OCI-LY3 (cell line): ENCODE measurements around the gene SLC25A21.
"Not testable (repeated sequence)": the region's sequence is repeated elsewhere in the genome, so short reads cannot be mapped to it uniquely, and the experiment has no call there.

ENCODE experiments used
- H2AFZ ChIP-seq: fragments of 200-600, 300-600 bp; shearing (Covaris generic); 2 replicates; pipeline ENCODE4 v1.6.0; 2014; ENCODE audit warnings: antibody characterized with exemption, low read depth, low read length
- H3K27ac ChIP-seq: fragments of 200-600, 300-600 bp; sonication (generic); 2 replicates; pipeline ENCODE4 v1.5.1; 2014; ENCODE audit warnings: mild to moderate bottlenecking, low read length, moderate library complexity, mixed read lengths
- H3K27me3 ChIP-seq: fragments of 200-600, 300-600 bp; sonication (generic); 2 replicates; pipeline ENCODE4 v1.6.1; 2014; ENCODE audit warnings: low read depth, low read length, mixed read lengths
- H3K36me3 ChIP-seq: fragments of 200-600, 300-600 bp; sonication (generic); replicated peaks from 2 replicates; pipeline ENCODE3; 2014; ENCODE audit warnings: low read depth, low read length, mixed read lengths
- H3K4me1 ChIP-seq: fragments of 300-600, 200-600 bp; sonication (generic); 2 replicates; pipeline ENCODE4 v1.6.1; 2014; ENCODE audit warnings: low read length, mixed read lengths
- H3K4me2 ChIP-seq: fragments of 200-600, 300-600 bp; sonication (generic); 2 replicates; pipeline ENCODE4 v1.6.1; 2014; ENCODE audit warnings: low read length, mixed read lengths
- H3K4me3 ChIP-seq: fragments of 300-600, 200-600 bp; sonication (generic); 2 replicates; pipeline ENCODE4 v1.5.1; 2014; ENCODE audit warnings: antibody characterized with exemption, mild to moderate bottlenecking, low read length, moderate library complexity
- H3K79me2 ChIP-seq: fragments of 300-600, 200-600 bp; shearing (Covaris generic); 2 replicates; pipeline ENCODE4 v1.6.1; 2014; ENCODE audit warnings: mild to moderate bottlenecking, low read length, mixed read lengths
- H3K9ac ChIP-seq: fragments of 300-600, 200-600 bp; shearing (Covaris generic); 2 replicates; pipeline ENCODE4 v1.6.0; 2014; ENCODE audit warnings: mild to moderate bottlenecking, low read length, moderate library complexity
- H3K9me3 ChIP-seq: fragments of 200-600, 300-600 bp; shearing (Covaris generic); 2 replicates; pipeline ENCODE4 v1.6.1; 2014; ENCODE audit warnings: low read length, mixed read lengths; ENCODE audit not compliant: insufficient read depth
- H4K20me1 ChIP-seq: fragments of 200-600, 300-600 bp; sonication (generic); 2 replicates; pipeline ENCODE4 v1.6.1; 2016; ENCODE audit warnings: low read length, mixed read lengths; ENCODE audit not compliant: insufficient read depth
- EZH2phosphoT487 ChIP-seq: fragments of 200-600 bp; shearing (Covaris generic); IDR thresholded peaks from 2 replicates; pipeline ENCODE4 v1.6.1; 2018; ENCODE audit warnings: antibody characterized with exemption, mixed run types, low read depth
- TF ChIP-seq, protein P1 (sequence below): fragments of 200-600, 300-600 bp; sonication (generic); IDR thresholded peaks from 2 replicates; pipeline ENCODE4 v1.5.1; 2014; ENCODE audit warnings: antibody characterized with exemption, low read length, low read depth

Gene SLC25A21

DNA sequence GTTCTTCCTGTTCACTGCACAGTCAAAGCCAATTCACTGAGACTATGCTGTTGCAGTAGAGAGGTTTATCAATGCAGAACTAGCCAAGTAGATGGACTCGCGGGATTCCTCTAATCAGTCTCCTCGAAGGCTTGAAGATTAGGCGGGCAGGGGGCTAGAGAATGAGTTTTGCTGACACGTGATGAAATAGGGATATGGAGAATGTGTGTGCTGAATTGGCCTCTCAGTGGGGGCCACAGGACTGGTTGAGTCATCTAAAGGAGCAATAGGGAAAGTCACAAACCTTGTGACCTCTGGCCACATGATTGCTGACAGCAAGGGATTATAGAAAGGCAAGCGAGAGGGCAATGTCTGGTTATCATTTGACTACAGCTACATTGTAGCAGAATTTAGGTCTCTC, 38.0 kb upstream of the SLC25A21 start:
- Histone ChIP-seq H3K36me3 (no peaks in the 10 kb centered on the region), H2AFZ (no peak overlapping the region), H3K4me3 (no peak overlapping the region), H3K9me3 (no peaks in the 10 kb centered on the region), H3K27me3 (no peaks in the 10 kb centered on the region), H3K9ac (no peak overlapping the region), H3K4me1 (no peaks in the 10 kb centered on the region), H3K4me2 (no peak overlapping the region), H3K27ac (no peak overlapping the region), H4K20me1 (no peaks in the 10 kb centered on the region), H3K79me2 (no peaks in the 10 kb centered on the region)
- no peak for TF ChIP-seq EZH2phosphoT487
- TF ChIP-seq, protein P1, sequence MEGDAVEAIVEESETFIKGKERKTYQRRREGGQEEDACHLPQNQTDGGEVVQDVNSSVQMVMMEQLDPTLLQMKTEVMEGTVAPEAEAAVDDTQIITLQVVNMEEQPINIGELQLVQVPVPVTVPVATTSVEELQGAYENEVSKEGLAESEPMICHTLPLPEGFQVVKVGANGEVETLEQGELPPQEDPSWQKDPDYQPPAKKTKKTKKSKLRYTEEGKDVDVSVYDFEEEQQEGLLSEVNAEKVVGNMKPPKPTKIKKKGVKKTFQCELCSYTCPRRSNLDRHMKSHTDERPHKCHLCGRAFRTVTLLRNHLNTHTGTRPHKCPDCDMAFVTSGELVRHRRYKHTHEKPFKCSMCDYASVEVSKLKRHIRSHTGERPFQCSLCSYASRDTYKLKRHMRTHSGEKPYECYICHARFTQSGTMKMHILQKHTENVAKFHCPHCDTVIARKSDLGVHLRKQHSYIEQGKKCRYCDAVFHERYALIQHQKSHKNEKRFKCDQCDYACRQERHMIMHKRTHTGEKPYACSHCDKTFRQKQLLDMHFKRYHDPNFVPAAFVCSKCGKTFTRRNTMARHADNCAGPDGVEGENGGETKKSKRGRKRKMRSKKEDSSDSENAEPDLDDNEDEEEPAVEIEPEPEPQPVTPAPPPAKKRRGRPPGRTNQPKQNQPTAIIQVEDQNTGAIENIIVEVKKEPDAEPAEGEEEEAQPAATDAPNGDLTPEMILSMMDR: no peak

DNA sequence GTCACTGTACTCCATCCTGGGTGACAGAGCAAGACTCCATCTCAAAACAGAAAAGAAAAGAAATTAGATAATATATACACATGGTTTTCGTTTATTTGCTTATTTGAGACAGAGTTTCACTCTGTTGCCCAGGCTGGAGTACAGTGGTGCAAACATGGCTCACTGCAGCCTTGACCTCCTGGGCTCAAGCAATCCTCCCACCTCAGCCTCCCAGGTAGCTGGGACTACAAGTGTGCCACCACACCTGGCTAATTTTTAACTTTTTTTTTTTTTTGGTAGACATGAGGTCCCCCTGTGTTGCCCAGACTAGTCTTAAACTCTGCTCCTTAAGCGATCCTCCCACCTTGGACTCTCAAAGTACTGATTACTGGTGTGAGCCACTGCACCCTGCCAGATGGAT, 37.2 kb upstream of the SLC25A21 start:
- H3K4me3 ChIP-seq, H3K79me2 ChIP-seq, H3K27me3 ChIP-seq, H3K4me2 ChIP-seq, H3K27ac ChIP-seq, H3K36me3 ChIP-seq, H3K9me3 ChIP-seq, H4K20me1 ChIP-seq, H3K9ac ChIP-seq, H2AFZ ChIP-seq, H3K4me1 ChIP-seq: not testable (repeated sequence)

DNA sequence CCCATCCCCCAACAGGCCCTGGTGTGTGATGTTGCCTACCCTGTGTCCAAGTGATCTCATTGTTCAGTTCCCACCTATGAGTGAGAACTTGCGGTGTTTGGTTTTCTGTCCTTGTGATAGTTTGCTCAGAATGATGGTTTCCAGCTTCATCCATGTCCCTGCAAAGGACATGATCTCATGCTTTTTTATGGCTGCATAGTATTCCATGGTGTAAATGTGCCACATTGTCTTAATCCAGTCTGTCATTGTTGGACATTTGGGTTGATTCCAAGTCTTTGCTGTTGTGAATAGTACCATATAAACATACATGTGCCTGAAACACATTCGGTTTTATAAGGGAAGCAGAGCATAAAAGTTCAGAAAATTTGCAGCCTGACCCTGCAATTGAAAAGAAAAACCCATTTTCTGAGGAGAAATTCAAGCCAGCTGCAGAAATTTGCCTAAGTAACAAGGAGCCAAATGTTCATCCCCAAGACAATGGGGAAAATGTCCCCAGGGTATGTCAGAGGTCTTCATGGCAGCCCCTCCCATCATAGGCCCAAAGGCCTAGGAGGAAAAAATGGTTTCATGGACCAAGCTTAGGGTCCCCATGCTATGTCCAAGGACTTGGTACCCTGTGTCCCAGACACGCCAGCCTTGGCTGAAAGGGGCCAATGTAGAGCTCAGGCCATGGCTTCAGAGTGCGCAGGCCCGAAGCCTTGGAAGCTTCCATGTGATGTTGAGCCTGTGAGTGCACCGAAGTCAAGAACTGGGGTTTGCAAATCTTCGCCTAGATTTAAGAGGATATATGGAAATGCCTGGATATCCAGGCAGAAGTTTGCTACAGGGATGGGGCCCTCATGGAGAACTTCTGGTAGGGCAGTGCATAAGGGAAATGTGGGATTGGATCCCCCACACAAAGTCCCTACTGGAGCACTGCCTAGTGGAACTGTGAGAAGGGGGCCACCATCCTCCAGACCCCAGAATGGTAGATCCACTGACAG, 33.5 kb upstream of the SLC25A21 start:
- H2AFZ ChIP-seq, H3K9me3 ChIP-seq: not testable (repeated sequence)

DNA sequence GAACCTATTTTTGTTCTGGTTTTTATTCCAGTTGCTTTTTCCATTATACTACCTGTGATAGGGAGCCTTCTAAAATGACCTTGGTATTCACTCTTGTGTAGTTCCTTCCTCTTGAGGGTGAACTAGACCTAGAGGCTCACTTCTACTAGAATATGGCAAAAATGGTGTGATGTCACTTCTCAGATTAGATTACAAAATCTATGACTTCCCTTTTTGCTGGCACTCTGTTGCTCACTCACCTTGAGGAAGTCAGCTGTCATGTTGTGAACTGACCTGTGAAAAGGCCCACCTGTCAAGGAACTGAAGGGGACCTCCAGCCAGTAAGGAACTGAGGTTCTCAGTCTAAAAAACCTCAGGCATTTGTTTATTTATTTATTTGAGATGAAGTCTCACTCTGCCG, 31.0 kb upstream of the SLC25A21 start:
- Histone ChIP-seq H3K4me2 (no peak overlapping the region), H3K9ac (no peak overlapping the region), H3K27me3 (no peaks in the 10 kb centered on the region), H3K27ac (no peak overlapping the region), H3K4me1 (no peaks in the 10 kb centered on the region), H3K4me3 (no peak overlapping the region), H3K79me2 (no peaks in the 10 kb centered on the region), H4K20me1 (no peaks in the 10 kb centered on the region), H3K9me3 (no peaks in the 10 kb centered on the region), H3K36me3 (no peaks in the 10 kb centered on the region), H2AFZ (no peak overlapping the region)
- TF ChIP-seq EZH2phosphoT487: no peak
- TF ChIP-seq, protein P1: no peak

More for the DNA sequence above, 33.5 kb upstream of the SLC25A21 start:
- H3K27me3 ChIP-seq, H3K4me2 ChIP-seq, H3K27ac ChIP-seq, H3K4me3 ChIP-seq, H3K4me1 ChIP-seq, H3K79me2 ChIP-seq, H3K36me3 ChIP-seq, H4K20me1 ChIP-seq, H3K9ac ChIP-seq: not testable (repeated sequence)

DNA sequence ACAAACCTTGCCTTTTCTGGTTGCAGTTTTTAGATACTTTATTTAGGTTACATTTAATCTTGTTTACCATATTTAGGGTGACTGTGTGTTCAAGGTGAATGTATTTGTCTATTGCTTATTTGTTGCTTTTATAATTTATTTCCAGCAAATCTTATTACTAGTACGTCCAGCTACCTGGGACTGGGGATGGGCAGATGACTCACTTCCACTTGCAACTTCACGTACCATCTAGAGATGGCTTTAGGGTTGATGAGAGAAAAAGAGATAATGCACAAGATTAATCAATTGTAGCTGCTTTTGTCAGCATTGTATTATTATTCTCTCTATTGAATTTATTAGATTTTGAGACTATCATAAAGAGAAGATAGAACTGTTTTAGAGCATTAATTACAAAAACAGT, 30.4 kb upstream of the SLC25A21 start:
- no peak overlapping the region for H3K4me3 ChIP-seq
- H3K4me1 ChIP-seq: no peaks in the 10 kb centered on the region

More for the DNA sequence above, 30.4 kb upstream of the SLC25A21 start:
- Histone ChIP-seq H3K9ac (no peak overlapping the region), H3K79me2 (no peaks in the 10 kb centered on the region), H3K27ac (no peak overlapping the region), H3K27me3 (no peaks in the 10 kb centered on the region), H3K4me2 (no peak overlapping the region), H3K9me3 (no peaks in the 10 kb centered on the region), H3K36me3 (no peaks in the 10 kb centered on the region), H4K20me1 (no peaks in the 10 kb centered on the region), H2AFZ (no peak overlapping the region)
- no peak for TF ChIP-seq EZH2phosphoT487
- TF ChIP-seq, protein P1: no peak
